ENCODE data around the gene VARS2.

VARS2 gene

DNA sequence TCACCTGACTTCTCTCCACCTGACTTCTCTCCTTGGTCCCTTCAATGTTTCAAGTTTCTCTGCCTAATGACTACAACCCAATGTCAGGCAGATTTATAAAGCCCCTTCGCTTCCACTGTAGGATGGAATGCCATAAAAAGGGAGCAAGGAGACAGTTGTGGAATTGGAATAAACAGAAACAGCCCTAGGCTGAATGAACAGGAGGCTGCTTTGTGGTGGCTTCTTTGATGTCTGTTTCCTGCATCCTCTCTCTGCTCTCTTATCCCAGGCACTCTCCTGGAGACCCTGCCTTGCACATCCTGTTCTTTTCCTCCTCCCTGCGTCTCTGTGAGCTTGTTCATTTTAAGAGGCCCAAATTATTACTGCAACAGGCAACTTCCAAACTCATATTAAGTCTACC, 43.7 kb downstream of the VARS2 start:
- H3K9me3 ChIP-seq, result no peaks in the 10 kb centered on the region
- H3K27ac ChIP-seq, result no peak overlapping the region
- peaks cover 8 to 9% of the 10 kb centered on the region in 2 experiments for H3K4me1 ChIP-seq (ENCODE audit: control insufficient read depth in 1 of 2, insufficient read depth in 1 of 2, low read depth in 1 of 2, low read length in 1 of 2)
- TF ChIP-seq, protein P1, sequence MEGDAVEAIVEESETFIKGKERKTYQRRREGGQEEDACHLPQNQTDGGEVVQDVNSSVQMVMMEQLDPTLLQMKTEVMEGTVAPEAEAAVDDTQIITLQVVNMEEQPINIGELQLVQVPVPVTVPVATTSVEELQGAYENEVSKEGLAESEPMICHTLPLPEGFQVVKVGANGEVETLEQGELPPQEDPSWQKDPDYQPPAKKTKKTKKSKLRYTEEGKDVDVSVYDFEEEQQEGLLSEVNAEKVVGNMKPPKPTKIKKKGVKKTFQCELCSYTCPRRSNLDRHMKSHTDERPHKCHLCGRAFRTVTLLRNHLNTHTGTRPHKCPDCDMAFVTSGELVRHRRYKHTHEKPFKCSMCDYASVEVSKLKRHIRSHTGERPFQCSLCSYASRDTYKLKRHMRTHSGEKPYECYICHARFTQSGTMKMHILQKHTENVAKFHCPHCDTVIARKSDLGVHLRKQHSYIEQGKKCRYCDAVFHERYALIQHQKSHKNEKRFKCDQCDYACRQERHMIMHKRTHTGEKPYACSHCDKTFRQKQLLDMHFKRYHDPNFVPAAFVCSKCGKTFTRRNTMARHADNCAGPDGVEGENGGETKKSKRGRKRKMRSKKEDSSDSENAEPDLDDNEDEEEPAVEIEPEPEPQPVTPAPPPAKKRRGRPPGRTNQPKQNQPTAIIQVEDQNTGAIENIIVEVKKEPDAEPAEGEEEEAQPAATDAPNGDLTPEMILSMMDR (IDR thresholded peaks at IDR 0.05), result no peak
- H3K36me3 ChIP-seq, result no peaks in the 10 kb centered on the region
- H3K27me3 ChIP-seq, result peaks cover 95% of the 10 kb centered on the region
- H3K4me3 ChIP-seq (ENCODE audit: low read depth in 1 of 2, low read length in 1 of 2), result no peak overlapping the region

DNA sequence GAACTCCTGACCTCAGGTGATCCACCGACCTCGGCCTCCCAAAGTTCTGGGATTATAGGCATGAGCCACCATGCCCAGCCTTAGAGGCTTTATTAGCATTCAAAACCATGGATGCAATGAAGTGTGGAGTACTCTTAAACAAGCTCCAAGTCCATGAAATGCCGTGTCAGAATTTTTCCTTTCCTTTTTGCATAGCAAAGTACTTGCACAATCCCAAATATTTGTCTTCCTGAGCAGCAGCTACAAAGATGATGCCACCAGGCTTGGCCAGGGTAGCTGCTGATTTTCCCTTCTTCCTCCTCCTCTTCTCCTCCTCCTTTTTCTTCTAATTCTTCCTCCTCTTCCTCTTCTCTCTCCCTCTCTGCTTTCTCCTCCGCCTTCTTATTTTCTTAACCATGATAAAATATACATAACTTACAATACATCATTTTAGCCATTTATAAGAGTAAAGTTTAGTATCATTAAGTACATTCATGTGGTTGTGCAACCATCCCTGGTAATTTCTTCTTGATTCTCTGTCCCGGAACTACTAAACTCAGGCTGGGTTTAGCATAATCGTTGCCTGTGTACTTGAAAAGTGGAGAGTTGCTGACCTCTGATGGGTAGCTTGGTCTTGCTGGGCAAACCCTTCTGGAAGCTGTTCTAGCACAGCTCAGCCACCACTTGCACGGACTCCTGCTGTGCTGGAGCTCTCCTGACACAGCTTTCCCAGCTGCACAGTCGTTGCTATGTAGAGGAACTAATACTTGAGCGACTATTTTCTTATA, 47.1 kb downstream of the VARS2 start:
- Histone ChIP-seq H3K27ac (no peak overlapping the region), H3K36me3 (no peaks in the 10 kb centered on the region), H3K4me1 (ENCODE audit: control insufficient read depth in 1 of 2, insufficient read depth in 1 of 2, low read depth in 1 of 2, low read length in 1 of 2) (no peaks in the 10 kb centered on the region), H3K9me3 (no peaks in the 10 kb centered on the region), H3K27me3 (peaks cover 84% of the 10 kb centered on the region), H3K4me3 (ENCODE audit: low read depth in 1 of 2, low read length in 1 of 2) (no peak overlapping the region)
- TF ChIP-seq, protein P1 (IDR thresholded peaks at IDR 0.05), result no peak

DNA sequence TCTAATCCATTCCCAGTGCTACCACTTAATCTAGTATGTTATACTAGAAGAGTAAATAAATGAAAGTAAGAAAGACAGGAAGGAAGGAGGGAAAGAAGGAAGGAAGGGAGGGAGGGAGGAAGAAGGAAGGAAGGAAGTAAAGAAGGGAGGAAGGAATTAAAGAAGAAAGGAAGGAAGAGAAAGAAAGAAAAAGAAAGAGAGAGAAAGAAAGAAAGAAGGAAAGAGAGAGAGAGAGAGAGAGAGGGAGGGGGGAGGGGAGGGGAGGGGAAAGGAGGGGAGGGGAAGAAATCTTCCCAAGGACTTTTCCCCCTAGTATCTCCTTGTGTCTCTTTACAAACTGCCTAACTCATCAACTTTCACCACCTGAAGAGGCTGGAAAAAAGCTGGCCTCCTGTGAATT, 48.7 kb downstream of the VARS2 start:
- TF ChIP-seq, protein P1 (IDR thresholded peaks at IDR 0.05), result no peak
- H3K4me3 ChIP-seq (ENCODE audit: low read depth in 1 of 2, low read length in 1 of 2), result no peak overlapping the region
- H3K36me3 ChIP-seq, result no peaks in the 10 kb centered on the region
- H3K27ac ChIP-seq, result no peak overlapping the region
- H3K27me3 ChIP-seq, result peaks cover 76% of the 10 kb centered on the region
- no peaks in the 10 kb centered on the region for H3K4me1 ChIP-seq (ENCODE audit: control insufficient read depth in 1 of 2, insufficient read depth in 1 of 2, low read depth in 1 of 2, low read length in 1 of 2)
- H3K9me3 ChIP-seq, result no peaks in the 10 kb centered on the region

DNA sequence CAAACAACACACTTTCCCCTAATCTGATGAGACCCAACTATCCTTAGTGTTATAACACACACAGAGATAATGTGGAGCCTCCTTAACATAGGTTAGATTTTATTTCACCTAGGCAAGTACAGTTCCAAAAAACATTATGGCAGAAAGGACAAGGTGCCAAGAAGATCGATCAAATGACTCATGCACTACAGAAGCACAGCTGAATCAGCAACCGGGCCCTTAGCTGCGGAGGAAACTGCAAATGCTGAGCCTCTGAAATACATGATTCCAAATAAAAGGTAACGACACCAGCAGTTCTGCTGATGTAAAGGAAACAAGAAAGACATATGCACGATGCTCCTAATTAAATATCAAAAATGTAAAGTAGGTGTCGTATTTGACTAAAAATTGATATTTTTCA, 49.6 kb downstream of the VARS2 start:
- Histone ChIP-seq H3K4me1 (ENCODE audit: control insufficient read depth in 1 of 2, insufficient read depth in 1 of 2, low read depth in 1 of 2, low read length in 1 of 2) (no peaks in the 10 kb centered on the region), H3K4me3 (ENCODE audit: low read depth in 1 of 2, low read length in 1 of 2) (no peak overlapping the region), H3K27me3 (peaks cover 67% of the 10 kb centered on the region), H3K36me3 (no peaks in the 10 kb centered on the region), H3K9me3 (no peaks in the 10 kb centered on the region), H3K27ac (no peak overlapping the region)
- TF ChIP-seq, protein P1 (IDR thresholded peaks at IDR 0.05), result no peak

DNA sequence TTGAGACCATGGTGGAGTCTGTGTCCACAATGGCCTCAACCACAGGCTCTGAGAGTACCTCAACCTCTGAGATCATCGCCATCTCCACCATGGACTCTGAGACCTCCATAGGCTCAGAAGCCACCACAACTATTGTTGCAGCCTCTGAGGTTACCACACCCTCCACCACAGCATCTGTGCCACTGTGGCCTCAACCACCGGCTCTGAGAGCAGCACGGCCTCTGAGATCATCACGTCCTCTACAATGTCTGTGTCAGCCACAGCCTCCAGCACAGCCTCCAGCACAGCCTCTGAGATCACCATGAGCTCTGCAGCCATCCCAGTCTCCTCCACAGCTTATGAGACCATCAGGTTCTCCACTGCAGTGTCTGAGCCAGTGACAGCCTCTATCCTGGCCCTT, 50.0 kb downstream of the VARS2 start:
- peaks cover 63% of the 10 kb centered on the region for H3K27me3 ChIP-seq
- H3K9me3 ChIP-seq, result no peaks in the 10 kb centered on the region
- TF ChIP-seq, protein P1 (IDR thresholded peaks at IDR 0.05), result no peak
- no peak overlapping the region for H3K27ac ChIP-seq
- H3K4me3 ChIP-seq (ENCODE audit: low read depth in 1 of 2, low read length in 1 of 2), result no peak overlapping the region
- no peaks in the 10 kb centered on the region for H3K36me3 ChIP-seq
- no peaks in the 10 kb centered on the region for H3K4me1 ChIP-seq (ENCODE audit: control insufficient read depth in 1 of 2, insufficient read depth in 1 of 2, low read depth in 1 of 2, low read length in 1 of 2)

All from neutrophil (primary cell).